ENCODE data around the gene PRR22.
"Not testable (repeated sequence)": the region's sequence is repeated elsewhere in the genome, so short reads cannot be mapped to it uniquely, and the experiment has no call there.

DNA sequence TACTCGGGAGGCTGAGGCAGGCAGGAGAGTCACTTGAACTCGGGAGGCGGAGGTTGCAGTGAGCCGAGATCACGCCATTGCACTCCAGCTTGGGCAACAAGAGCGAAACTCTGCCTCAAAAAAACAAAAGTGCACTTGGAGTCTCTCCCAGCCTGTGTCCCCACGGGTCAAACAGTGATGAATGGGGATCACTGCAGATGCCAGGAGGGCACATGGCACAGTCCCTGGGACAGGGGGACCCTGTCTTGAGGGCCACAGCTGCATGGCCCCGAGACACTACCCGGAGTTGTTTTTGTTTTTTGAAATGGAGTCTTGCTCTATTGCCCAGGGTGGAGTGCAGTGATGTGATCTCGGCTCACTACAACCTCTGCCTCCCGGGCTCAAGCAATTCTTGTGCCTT, 3.6 kb downstream of the PRR22 start:
- TF ChIP-seq, protein P1, sequence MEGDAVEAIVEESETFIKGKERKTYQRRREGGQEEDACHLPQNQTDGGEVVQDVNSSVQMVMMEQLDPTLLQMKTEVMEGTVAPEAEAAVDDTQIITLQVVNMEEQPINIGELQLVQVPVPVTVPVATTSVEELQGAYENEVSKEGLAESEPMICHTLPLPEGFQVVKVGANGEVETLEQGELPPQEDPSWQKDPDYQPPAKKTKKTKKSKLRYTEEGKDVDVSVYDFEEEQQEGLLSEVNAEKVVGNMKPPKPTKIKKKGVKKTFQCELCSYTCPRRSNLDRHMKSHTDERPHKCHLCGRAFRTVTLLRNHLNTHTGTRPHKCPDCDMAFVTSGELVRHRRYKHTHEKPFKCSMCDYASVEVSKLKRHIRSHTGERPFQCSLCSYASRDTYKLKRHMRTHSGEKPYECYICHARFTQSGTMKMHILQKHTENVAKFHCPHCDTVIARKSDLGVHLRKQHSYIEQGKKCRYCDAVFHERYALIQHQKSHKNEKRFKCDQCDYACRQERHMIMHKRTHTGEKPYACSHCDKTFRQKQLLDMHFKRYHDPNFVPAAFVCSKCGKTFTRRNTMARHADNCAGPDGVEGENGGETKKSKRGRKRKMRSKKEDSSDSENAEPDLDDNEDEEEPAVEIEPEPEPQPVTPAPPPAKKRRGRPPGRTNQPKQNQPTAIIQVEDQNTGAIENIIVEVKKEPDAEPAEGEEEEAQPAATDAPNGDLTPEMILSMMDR (IDR thresholded peaks at IDR 0.05), result not testable (repeated sequence)
- TF ChIP-seq POLR2AphosphoS5 (IDR thresholded peaks at IDR 0.05), result not testable (repeated sequence)

Data from esophagus muscularis mucosa (tissue), 3 donors.